ENCODE data around the gene FAM117B. TPM values are rescaled to one million over a fixed set of nuclear protein-coding genes. Genes with fewer than 3 reads are reported as not detected.

Gene FAM117B
- total RNA-seq, 2 experiments from 2014 or later, result 4.2 to 18.4 TPM

GRCh38 chr2:202589582-202589949 is 45.2 kb upstream of the FAM117B start:
- H3K4me2 ChIP-seq (ENCODE audit: low read length), result no peak overlapping the region
- no peaks in the 10 kb centered on the region for H3K36me3 ChIP-seq (ENCODE audit: insufficient read depth, low read length)
- H3K79me2 ChIP-seq (ENCODE audit: insufficient read depth, low read depth, low read length), result no peaks in the 10 kb centered on the region
- H2AFZ ChIP-seq (ENCODE audit: low read length), result no peak overlapping the region
- intact Hi-C loops (cut with micrococcal nuclease; ENCODE audit: unreplicated experiment), result loop anchor here (5.0 to 10.0 kb wide), 3 partner anchors 243 to 565 kb away; partner anchors contain the start of gene NBEAL1
- peaks cover 3% of the 10 kb centered on the region for H3K4me1 ChIP-seq (ENCODE audit: insufficient read depth, low read length, poor library complexity, severe bottlenecking)
- TF ChIP-seq EZH2phosphoT487 (IDR thresholded peaks at IDR 0.05; ENCODE audit: borderline replicate concordance, low read depth, low read length) (no peak), CTCF (conservative IDR thresholded peaks at IDR 0.05; ENCODE audit: low read length) (no peak)
- no peaks in the 10 kb centered on the region for H4K20me1 ChIP-seq (ENCODE audit: insufficient read depth, low read length)
- H3K9me3 ChIP-seq (ENCODE audit: low read length), result no peaks in the 10 kb centered on the region
- no TSS peak for BruUV-seq (replicated peaks)
- no peak overlapping the region for H3K27ac ChIP-seq (ENCODE audit: low read depth, low read length, poor library complexity, severe bottlenecking)
- no peak overlapping the region for H3K4me3 ChIP-seq (ENCODE audit: low read depth, low read length, poor library complexity, severe bottlenecking)
- H3K9me2 ChIP-seq (ENCODE audit: insufficient read depth, low read length), result no peaks in the 10 kb centered on the region
- CTCF ChIA-PET (ENCODE audit: unreplicated experiment), result interaction anchor here (1.2 kb wide), 1 partner anchor 281 kb away, joined by 3 read pairs; no protein-coding TSS in a partner anchor
- POLR2A ChIA-PET, result interaction anchor here (0.6 to 1.8 kb wide), 2 partner anchors 13 to 317 kb away, joined by 3 to 7 read pairs; no protein-coding TSS in a partner anchor
- no peak for DNase-seq (ENCODE audit: low spot score)

- CTCF ChIA-PET (ENCODE audit: unreplicated experiment), result interaction anchor here (0.9 kb wide), 1 partner anchor 269 kb away, joined by 3 read pairs; no protein-coding TSS in a partner anchor
- POLR2A ChIA-PET, result interaction anchor here (0.6 to 1.0 kb wide), 8 partner anchors 10 to 1000 kb away, joined by 3 to 4 read pairs (median 3); no protein-coding TSS in a partner anchor
- BruUV-seq (replicated peaks), result no TSS peak
These were observed 42.2 kb upstream of the FAM117B start for GRCh38 chr2:202592566-202592965.

More at GRCh38 chr2:202592566-202592965, 42.2 kb upstream of the FAM117B start:
- Histone ChIP-seq H3K9me3 (ENCODE audit: low read length) (no peaks in the 10 kb centered on the region), H3K9me2 (ENCODE audit: insufficient read depth, low read length) (no peaks in the 10 kb centered on the region), H3K4me2 (ENCODE audit: low read length) (no peak overlapping the region), H3K4me3 (ENCODE audit: low read depth, low read length, poor library complexity, severe bottlenecking) (no peak overlapping the region), H2AFZ (ENCODE audit: low read length) (no peak overlapping the region), H4K20me1 (ENCODE audit: insufficient read depth, low read length) (no peaks in the 10 kb centered on the region), H3K27ac (ENCODE audit: low read depth, low read length, poor library complexity, severe bottlenecking) (no peak overlapping the region), H3K36me3 (ENCODE audit: insufficient read depth, low read length) (no peaks in the 10 kb centered on the region), H3K4me1 (ENCODE audit: insufficient read depth, low read length, poor library complexity, severe bottlenecking) (peaks cover 3% of the 10 kb centered on the region), H3K79me2 (ENCODE audit: insufficient read depth, low read depth, low read length) (no peaks in the 10 kb centered on the region)
- DNase-seq (ENCODE audit: low spot score), result no peak
- TF ChIP-seq EZH2phosphoT487 (IDR thresholded peaks at IDR 0.05; ENCODE audit: borderline replicate concordance, low read depth, low read length), result no peak
- TF ChIP-seq CTCF (conservative IDR thresholded peaks at IDR 0.05; ENCODE audit: low read length), result no peak
- intact Hi-C loops (cut with micrococcal nuclease; ENCODE audit: unreplicated experiment), result no loop called here

Measured in OCI-LY7 (cell line).